ENCODE results near the gene DENND4A.
"Not testable (repeated sequence)": the region's sequence is repeated elsewhere in the genome, so short reads cannot be mapped to it uniquely, and the experiment has no call there.

Gene DENND4A

GRCh38 chr15:65818927-65819562 is 27.0 kb upstream of the DENND4A start:
- no peak for DNase-seq

DNA sequence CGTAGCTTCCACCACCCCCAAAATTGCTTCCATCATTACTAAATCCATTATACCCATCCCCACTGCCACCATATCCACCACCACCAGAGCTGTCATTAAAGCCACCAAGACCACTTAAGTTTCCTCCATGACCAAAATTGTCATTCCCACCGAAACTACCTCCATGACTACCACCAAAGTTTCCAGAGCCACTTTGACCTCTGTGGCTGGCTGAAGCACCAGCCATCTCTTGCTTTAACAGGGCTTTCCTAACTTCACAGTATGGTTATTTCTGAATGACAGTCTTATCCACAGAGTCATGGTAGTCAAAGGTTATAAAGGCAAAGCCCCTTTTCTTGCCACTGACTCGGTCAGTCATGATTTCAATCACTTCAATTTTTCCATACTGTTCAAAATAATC is 24.3 kb upstream of the DENND4A start:
- no peak for DNase-seq

- not testable (repeated sequence) for DNase-seq
These were observed 23.9 kb upstream of the DENND4A start for GRCh38 chr15:65816008-65816407.

GRCh38 chr15:65814271-65814670 is 22.2 kb upstream of the DENND4A start:
- not testable (repeated sequence) for DNase-seq

GRCh38 chr15:65812916-65813315 is 20.8 kb upstream of the DENND4A start:
- DNase-seq: no peak

DNA sequence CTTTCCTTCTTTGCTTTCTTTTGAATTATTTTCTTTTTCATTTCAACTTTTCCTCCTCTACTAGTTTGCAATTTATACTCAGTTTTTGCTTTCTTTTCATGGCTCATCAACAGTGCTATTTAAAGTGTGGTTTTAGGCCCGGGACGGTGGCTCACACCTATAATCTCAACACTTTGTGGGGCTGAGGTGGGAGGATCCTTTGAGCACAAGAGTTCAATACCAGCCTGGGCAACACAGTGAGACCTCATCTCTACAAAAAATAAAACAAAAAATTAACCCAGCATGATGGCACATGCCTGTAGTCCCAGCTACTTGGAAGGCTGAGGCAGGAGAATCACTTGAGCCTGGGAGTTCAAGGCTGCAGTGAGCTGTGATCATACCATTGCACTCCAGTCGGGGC is 20.4 kb upstream of the DENND4A start:
- no peak for DNase-seq

- no peak for DNase-seq
These were observed 19.7 kb upstream of the DENND4A start for GRCh38 chr15:65811835-65812234.

DNA sequence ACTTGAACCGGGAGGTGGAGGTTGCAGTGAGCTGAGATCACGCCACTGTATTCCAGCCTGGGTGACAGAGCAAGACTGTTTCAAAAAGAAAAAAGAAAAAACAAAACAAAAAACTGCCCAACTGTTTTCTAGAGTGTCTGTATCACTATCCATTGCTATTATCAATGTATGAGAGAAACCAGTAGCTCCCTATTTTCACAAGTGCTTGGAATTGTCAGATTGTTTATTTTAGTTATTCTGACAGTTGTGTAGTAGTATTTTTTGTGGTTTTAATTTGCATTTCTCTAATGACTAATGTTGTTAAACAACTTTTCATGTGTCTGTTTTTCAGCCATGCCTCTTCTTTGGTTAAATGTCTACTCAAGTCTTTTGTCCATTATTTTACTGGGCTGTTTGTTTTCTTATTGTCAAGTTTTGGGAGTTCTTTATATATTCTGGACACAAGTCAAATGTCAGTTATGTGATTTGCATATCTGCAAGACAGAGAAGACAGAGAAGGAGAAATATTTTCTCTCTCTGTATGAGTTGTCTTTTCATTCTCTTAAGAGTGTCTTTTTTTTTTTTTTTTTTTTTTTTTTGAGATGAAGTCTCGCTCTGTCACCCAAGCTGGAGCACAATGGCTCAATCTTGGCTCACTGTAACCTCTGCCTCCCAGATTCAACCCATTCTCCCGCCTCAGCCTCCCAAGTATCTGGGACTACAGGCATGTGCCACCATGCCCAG is 19.1 kb upstream of the DENND4A start:
- DNase-seq: not testable (repeated sequence)

GRCh38 chr15:65806397-65806796 is 14.3 kb upstream of the DENND4A start:
- DNase-seq: no peak

DNA sequence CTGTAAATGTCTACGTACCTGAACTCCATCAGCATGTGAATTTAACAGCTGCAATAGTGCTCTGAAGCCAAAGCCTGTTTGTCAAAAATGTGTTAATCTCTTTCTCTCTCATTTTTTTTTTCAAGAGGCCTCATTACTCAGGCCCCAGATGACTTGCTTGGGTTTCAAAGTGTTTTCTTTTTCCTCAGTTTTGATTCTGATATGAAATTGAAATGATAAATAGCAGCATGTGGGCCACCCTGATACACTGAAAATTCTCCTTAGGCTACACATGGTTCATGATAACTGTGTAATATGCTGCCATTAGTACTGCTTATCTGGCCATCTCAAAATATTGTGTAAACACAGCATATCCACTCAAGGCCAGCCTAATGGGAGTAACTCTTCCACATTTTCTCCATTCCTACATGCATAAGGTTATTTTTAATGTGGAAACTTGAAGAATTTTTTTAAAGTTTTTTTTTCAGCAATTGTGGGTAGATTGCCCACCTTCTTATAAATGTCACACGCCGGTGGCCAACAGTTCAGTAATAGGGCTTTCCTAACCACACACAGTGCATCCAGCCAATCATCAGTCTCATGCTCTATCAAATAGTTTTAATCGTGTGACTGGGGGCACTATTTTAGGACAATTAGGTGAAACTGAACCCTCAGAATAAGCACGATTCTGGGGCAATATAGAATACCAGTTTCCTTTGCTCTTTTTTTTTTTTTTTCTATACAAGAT is 13.1 kb upstream of the DENND4A start:
- DNase-seq: no peak

GRCh38 chr15:65804252-65804931 is 12.3 kb upstream of the DENND4A start:
- DNase-seq: no peak

GRCh38 chr15:65801229-65801805 is 9.2 kb upstream of the DENND4A start:
- DNase-seq: no peak

- peak; percentile 22 to 71 for DNase-seq
These were observed 4.6 kb upstream of the DENND4A start for GRCh38 chr15:65796610-65797078.

DNA sequence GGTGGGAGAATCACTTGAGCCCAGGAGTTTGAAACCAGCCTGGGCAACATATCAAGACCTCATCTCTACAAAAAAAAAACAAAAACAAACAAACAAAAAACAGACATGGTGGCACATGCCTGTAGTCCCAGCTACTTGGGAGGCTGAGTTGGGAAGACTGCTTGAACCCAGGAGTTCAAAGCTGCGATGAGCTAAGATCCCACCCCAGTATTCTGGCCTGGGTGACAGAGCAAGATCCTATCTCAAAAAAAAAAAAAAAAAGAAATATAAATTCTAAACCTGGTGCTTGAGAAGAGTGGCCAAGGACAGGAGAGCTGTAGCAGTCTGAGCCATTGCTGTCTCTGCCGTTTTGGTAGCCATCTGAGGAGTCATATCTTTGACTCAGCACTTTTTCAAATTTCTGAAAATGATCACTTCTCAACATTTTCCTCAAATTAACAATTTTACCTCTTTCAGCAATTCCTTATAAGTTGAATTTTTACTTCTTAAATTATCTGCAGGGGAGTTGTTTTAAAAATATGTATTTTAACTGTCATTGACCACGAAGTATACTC is 3.6 kb upstream of the DENND4A start:
- DNase-seq: no peak

- DNase-seq: no peak
These were observed 1.7 kb upstream of the DENND4A start for GRCh38 chr15:65793818-65794104.

DNA sequence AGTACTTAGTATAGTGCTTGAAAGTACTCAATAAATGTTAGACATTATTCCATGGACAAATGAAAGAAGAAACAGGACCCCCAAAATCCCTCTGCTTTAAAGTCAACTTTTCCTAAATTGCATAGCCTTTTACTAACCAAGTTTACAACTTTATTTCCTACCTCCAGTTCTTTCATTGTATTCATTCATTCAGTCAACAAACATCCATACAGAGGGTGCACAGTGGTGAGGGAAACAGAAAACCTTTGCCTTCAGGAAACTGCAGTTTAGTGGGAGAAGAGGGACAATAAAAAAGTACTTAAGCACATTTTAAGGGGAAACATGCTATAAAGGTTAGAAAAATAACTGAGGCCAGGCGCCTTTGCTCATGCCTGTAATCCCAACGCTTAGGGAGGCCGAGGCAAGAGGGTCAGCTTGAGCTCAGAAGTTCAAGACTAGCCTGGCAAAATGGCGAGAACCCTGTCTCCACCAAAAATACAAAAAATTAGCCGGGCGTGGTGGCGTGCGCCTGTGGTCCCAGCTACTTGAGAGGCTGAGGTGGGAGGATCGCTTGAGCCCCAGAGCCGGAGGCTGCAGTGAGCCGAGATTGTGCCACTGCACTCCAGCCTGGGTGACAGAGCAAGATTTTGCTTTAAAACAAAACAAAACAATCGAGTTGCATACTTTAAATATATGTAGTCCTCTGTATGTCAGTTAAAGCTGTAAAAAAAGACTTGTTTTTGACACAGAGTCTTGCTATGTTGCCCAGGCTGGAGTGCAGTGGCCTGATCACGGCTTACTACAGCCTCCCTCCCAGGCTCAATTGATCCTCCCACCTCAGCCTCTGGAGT is 1.1 kb upstream of the DENND4A start:
- DNase-seq: no peak

DNA sequence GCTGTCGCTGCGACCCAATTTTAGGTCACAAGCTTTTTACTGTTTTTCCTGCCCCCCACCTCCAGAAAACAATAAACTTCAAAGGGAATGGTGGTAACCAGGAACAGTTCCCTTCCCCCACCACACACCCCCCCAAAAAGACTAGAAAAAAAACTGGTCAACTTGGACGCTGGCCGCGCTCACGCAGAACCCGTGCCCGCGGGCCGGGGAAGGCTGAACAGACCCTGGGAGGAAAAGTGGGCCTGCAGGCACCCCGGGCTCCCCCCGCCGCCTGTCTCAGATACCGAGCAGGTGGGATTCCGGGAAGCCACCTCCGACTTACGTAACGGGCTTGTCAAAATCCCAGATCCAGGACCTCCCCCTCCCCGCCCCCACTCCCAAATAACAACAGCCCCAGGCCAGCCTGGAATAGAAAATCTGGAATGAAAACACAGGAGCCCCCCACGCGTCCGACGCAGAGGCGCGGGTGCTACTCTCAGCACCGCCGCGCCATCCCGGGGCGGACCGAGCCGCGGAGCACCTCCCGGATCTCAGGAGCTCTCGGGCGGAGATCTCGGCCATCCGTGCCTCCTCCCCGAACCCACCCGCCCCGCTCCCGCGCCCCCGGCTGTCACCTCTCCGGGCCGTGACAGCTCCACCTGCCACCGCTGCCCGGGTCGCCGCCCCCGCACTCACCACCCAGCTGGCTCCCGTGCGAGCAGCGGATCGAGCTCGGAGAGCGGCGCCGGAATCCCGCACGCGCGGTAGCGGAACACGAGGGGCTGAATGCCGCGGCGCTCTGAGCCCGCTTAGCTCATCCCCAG is 557 bp downstream of the DENND4A start:
- peak; percentile 53 to 76 for DNase-seq

DNA sequence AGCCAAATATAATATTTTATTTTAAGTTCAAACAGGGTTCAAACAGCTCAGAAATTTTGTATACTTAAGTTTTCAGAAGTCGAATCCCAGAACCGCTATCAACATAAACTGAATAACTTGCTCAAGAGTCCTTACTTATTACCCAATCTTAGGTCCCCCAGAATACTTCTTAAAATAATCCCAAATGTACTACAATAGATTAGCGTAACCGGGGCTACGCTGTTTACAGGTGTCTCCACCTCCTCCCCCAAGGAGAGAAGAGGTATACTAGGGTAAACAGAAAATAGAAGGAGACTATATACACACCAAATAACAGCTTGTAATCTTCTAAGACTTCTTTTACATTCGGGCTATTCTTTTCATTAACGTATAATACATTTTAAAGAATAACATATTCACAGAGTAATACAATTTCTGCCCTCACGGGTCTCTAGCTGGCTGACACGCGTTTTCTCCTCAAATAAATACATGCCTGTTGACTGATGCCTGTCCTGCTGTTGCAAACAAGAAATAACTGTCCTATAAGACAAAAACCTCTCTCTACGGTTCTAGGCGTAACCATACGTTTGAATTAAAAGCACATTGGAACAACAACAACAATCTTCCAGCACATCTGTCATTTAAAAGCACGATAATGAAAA is 1.3 kb downstream of the DENND4A start:
- DNase-seq: peak in 1 of 2 experiments; percentile 73

GRCh38 chr15:65789759-65790425 is 2.2 kb downstream of the DENND4A start:
- DNase-seq: no peak

DNA sequence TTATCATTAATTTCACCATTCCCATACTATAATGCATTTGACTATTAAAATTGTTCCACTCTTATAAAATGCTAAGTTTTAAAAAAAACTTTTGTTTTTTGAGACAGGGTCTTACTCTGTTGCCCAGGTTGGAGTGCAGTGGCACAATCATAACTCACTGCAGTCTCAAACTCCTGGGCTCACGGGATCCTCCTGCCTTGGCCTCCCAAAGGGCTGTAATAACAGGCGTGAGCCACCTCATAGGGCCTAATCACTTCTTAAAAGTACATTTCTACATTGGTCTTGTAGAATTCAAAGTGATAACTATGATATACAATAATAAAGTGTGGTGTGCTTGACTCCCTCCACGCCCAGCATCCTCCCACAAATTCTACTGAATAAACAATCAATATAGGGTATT is 3.0 kb downstream of the DENND4A start:
- no peak for DNase-seq
